GM18519 (cell line): Measurements from ENCODE around the gene SLC26A2.
"Not testable (repeated sequence)": the region's sequence is repeated elsewhere in the genome, so short reads cannot be mapped to it uniquely, and the experiment has no call there.

ENCODE experiments used
- ATAC-seq: cut with Tn5 transposase; IDR thresholded peaks from one replicate; pipeline ENCODE4 v1.9.1; 2021; ENCODE audit warnings: mild to moderate bottlenecking, moderate library complexity; ENCODE audit not compliant: unreplicated experiment, low FRiP score

Gene SLC26A2

DNA sequence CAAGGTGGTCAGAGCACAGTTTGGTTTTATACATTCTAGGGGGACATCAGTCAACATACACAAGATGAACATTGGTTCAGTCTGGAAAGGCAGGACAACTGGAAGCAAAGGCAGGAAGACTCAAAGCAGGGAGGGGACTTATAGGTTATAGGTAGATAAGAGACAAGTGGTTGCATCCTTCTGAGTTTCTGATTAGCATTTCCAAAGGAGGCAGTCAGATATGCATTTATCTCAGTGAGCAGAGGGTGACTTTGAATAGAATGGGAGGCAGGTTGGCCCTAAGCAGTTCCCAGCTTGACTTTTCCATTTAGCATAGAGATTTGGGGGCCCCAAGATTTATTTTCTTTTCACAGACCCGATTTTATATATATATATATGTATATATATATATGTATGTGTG is 67.5 kb downstream of the SLC26A2 start:
- not testable (repeated sequence) for ATAC-seq

DNA sequence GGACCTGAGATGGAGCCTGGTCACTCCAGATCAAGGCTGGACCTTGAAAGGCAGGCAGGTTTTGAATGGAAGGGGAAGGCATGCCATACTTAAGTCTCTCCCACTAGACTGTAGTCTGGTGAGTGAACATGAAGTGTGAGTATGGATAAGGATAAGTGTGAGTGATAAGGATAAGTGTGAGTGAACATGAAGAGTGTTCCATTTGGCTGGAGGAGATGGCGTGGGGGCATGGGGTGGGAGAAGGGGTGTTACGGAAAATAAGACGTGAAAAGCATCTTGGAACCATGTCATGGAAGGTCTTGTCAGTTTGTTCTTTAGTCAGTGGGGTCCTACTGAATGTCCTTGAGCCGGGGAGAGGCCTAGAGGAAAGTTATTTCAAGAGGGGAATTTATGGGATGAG is 72.8 kb downstream of the SLC26A2 start:
- ATAC-seq = no peak

DNA sequence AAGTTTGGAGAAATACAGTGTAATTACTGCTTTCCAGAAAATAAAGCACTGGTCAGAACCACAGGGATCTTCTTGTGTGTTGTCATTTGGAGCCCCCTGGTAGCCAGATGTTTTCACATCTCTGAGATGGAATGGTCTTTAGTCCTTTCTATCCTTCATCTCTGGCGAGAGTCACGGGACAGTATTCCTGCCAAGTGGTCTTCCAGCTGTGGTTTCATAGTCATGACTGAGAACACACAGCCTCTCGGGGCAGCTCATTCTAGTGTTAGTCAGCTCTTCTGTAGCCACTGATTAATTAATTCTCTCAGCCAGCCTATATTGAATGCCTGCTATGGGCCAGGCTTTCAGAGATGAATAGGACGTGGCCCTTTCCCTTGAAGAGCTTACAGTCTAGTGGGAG is 74.1 kb downstream of the SLC26A2 start:
- ATAC-seq = no peak

DNA sequence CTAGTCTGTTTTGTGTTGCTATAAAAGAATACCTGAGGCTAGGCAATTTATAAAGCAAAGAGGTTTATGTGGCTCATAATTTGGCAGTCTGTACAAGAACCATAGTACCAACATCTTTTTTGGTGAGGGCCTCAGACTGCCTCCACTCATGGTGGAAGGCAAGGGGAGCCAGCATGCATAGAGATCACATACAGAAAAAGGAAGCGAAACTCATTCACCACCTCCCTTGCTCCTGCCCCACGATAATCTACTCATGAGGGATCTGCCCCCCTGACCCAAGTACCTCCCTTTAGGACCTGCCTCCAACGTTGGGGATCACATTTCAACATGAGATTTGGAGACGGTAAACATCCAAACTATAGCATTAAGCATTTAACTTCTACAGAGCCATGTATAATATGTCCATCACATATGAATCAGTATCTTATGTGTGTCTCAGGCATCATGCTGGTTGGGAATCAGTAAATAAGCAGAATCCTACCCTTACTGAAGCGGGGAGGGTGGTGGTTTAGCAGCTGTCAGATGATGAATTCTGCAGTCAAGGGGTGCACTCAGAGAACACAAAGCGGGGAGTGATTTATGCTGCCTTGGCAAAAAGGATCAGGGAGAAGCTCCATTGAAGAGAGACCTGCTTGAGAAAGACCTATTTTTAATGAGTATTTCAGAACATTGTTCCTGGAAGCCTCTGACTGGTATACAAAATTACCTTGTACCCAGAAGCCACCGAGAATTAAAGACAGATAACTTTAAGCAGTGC is 74.8 kb downstream of the SLC26A2 start:
- peak; percentile 83 for ATAC-seq

DNA sequence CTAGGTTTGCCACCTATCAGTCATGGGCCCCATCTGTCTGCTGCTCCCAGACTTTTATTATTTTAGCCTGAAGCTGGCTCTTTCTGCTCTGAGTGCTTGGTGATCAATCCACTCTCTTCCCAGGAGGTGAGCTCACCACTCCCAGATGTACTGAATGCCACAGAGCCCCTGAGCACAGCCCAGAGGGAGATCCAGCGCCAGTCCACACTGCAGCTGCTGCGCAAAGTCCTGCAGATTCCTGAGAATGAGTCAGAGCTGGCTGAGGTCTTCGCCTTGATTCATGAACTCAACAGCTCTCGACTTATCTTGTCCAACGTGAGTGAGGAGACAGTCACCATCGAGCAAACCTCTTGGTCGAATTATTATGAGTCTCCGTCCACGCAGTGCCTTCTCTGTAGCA is 76.0 kb downstream of the SLC26A2 start:
- no peak for ATAC-seq
